ENCODE data around the gene PHF19.

PHF19 gene

GRCh38 chr9:120875643-120875953 is 1.4 kb downstream of the PHF19 start:
- Histone ChIP-seq H3K9me3 (ENCODE audit: control insufficient read depth, insufficient read depth, low read length) (no peaks in the 10 kb centered on the region; the same call in 1 of the 2 replicates), H3K36me3 (ENCODE audit: insufficient read depth, low read length) (peaks cover 7% of the 10 kb centered on the region; the same call in 1 of the 2 replicates), H3K9ac (ENCODE audit: low read depth, low read length) (peak overlapping the region; percentile 56), H3K4me1 (ENCODE audit: insufficient read depth, low read length) (peaks cover 52% of the 10 kb centered on the region)

- Histone ChIP-seq H3K9me3 (ENCODE audit: control insufficient read depth, insufficient read depth, low read length) (no peaks in the 10 kb centered on the region; the same call in 1 of the 2 replicates), H3K9ac (ENCODE audit: low read depth, low read length) (peak overlapping the region; percentile 56; the same call in 1 of the 2 replicates), H3K4me1 (ENCODE audit: insufficient read depth, low read length) (peaks cover 52% of the 10 kb centered on the region), H3K36me3 (ENCODE audit: insufficient read depth, low read length) (peaks cover 7% of the 10 kb centered on the region; the same call in 1 of the 2 replicates)
Measured at GRCh38 chr9:120875195-120875565, 1.8 kb downstream of the PHF19 start.

- H3K36me3 ChIP-seq (ENCODE audit: insufficient read depth, low read length) = peaks cover 7% of the 10 kb centered on the region; the same call in 1 of the 2 replicates
- no peaks in the 10 kb centered on the region; the same call in 1 of the 2 replicates for H3K9me3 ChIP-seq (ENCODE audit: control insufficient read depth, insufficient read depth, low read length)
- peaks cover 52% of the 10 kb centered on the region for H3K4me1 ChIP-seq (ENCODE audit: insufficient read depth, low read length)
- no peak overlapping the region for H3K9ac ChIP-seq (ENCODE audit: low read depth, low read length)
Measured at GRCh38 chr9:120874226-120875194, 2.5 kb downstream of the PHF19 start.

GRCh38 chr9:120873512-120873911 is 3.5 kb downstream of the PHF19 start:
- no peak overlapping the region for H3K9ac ChIP-seq (ENCODE audit: low read depth, low read length)
- H3K36me3 ChIP-seq (ENCODE audit: insufficient read depth, low read length) = peaks cover 7% of the 10 kb centered on the region; the same call in 1 of the 2 replicates
- peaks cover 45% of the 10 kb centered on the region for H3K4me1 ChIP-seq (ENCODE audit: insufficient read depth, low read length)
- H3K9me3 ChIP-seq (ENCODE audit: control insufficient read depth, insufficient read depth, low read length) = no peaks in the 10 kb centered on the region; the same call in 1 of the 2 replicates

- peaks cover 7% of the 10 kb centered on the region; the same call in 1 of the 2 replicates for H3K36me3 ChIP-seq (ENCODE audit: insufficient read depth, low read length)
- peaks cover 40% of the 10 kb centered on the region for H3K4me1 ChIP-seq (ENCODE audit: insufficient read depth, low read length)
- no peaks in the 10 kb centered on the region; the same call in 1 of the 2 replicates for H3K9me3 ChIP-seq (ENCODE audit: control insufficient read depth, insufficient read depth, low read length)
- no peak overlapping the region for H3K9ac ChIP-seq (ENCODE audit: low read depth, low read length)
Measured at GRCh38 chr9:120872791-120873502, 4.0 kb downstream of the PHF19 start.

GRCh38 chr9:120870206-120870605 is 6.8 kb downstream of the PHF19 start:
- peaks cover 11% of the 10 kb centered on the region for H3K36me3 ChIP-seq (ENCODE audit: insufficient read depth, low read length)
- H3K4me1 ChIP-seq (ENCODE audit: insufficient read depth, low read length) = peaks cover 29% of the 10 kb centered on the region
- H3K9ac ChIP-seq (ENCODE audit: low read depth, low read length) = no peak overlapping the region
- H3K9me3 ChIP-seq (ENCODE audit: control insufficient read depth, insufficient read depth, low read length) = no peaks in the 10 kb centered on the region

- Histone ChIP-seq H3K9me3 (ENCODE audit: control insufficient read depth, insufficient read depth, low read length) (no peaks in the 10 kb centered on the region), H3K4me1 (ENCODE audit: insufficient read depth, low read length) (peaks cover 24% of the 10 kb centered on the region), H3K9ac (ENCODE audit: low read depth, low read length) (no peak overlapping the region), H3K36me3 (ENCODE audit: insufficient read depth, low read length) (peaks cover 11% of the 10 kb centered on the region)
Measured at GRCh38 chr9:120869726-120870125, 7.3 kb downstream of the PHF19 start.

- Histone ChIP-seq H3K9me3 (ENCODE audit: control insufficient read depth, insufficient read depth, low read length) (no peaks in the 10 kb centered on the region), H3K9ac (ENCODE audit: low read depth, low read length) (peak overlapping the region; percentile 62; the same call in 1 of the 2 replicates), H3K4me1 (ENCODE audit: insufficient read depth, low read length) (peaks cover 20% of the 10 kb centered on the region), H3K36me3 (ENCODE audit: insufficient read depth, low read length) (peaks cover 11% of the 10 kb centered on the region)
Measured at GRCh38 chr9:120869360-120869687, 7.7 kb downstream of the PHF19 start.

GRCh38 chr9:120868676-120869359 is 8.2 kb downstream of the PHF19 start:
- Histone ChIP-seq H3K36me3 (ENCODE audit: insufficient read depth, low read length) (peaks cover 11% of the 10 kb centered on the region), H3K4me1 (ENCODE audit: insufficient read depth, low read length) (peaks cover 15% of the 10 kb centered on the region), H3K9ac (ENCODE audit: low read depth, low read length) (peak overlapping the region; percentile 62; the same call in 1 of the 2 replicates), H3K9me3 (ENCODE audit: control insufficient read depth, insufficient read depth, low read length) (no peaks in the 10 kb centered on the region)

GRCh38 chr9:120868339-120868675 is 8.7 kb downstream of the PHF19 start:
- H3K9ac ChIP-seq (ENCODE audit: low read depth, low read length) = peak overlapping the region; percentile 24; the same call in 1 of the 2 replicates
- H3K36me3 ChIP-seq (ENCODE audit: insufficient read depth, low read length) = peaks cover 11% of the 10 kb centered on the region
- no peaks in the 10 kb centered on the region for H3K9me3 ChIP-seq (ENCODE audit: control insufficient read depth, insufficient read depth, low read length)
- H3K4me1 ChIP-seq (ENCODE audit: insufficient read depth, low read length) = peaks cover 13% of the 10 kb centered on the region

GRCh38 chr9:120867676-120868338 is 9.2 kb downstream of the PHF19 start:
- Histone ChIP-seq H3K36me3 (ENCODE audit: insufficient read depth, low read length) (peaks cover 11% of the 10 kb centered on the region), H3K9me3 (ENCODE audit: control insufficient read depth, insufficient read depth, low read length) (no peaks in the 10 kb centered on the region), H3K9ac (ENCODE audit: low read depth, low read length) (no peak overlapping the region; the same call in 1 of the 2 replicates), H3K4me1 (ENCODE audit: insufficient read depth, low read length) (peaks cover 8% of the 10 kb centered on the region)

GRCh38 chr9:120866651-120867050 is 10.3 kb downstream of the PHF19 start:
- Histone ChIP-seq H3K9me3 (ENCODE audit: control insufficient read depth, insufficient read depth, low read length) (no peaks in the 10 kb centered on the region), H3K4me1 (ENCODE audit: insufficient read depth, low read length) (no peaks in the 10 kb centered on the region; the same call in 1 of the 2 replicates), H3K36me3 (ENCODE audit: insufficient read depth, low read length) (peaks cover 5% of the 10 kb centered on the region; the same call in 1 of the 2 replicates), H3K9ac (ENCODE audit: low read depth, low read length) (no peak overlapping the region)

GRCh38 chr9:120865809-120866208 is 11.2 kb downstream of the PHF19 start:
- Histone ChIP-seq H3K4me1 (ENCODE audit: insufficient read depth, low read length) (no peaks in the 10 kb centered on the region; the same call in 1 of the 2 replicates), H3K36me3 (ENCODE audit: insufficient read depth, low read length) (peaks cover 8% of the 10 kb centered on the region; the same call in 1 of the 2 replicates), H3K9ac (ENCODE audit: low read depth, low read length) (no peak overlapping the region), H3K9me3 (ENCODE audit: control insufficient read depth, insufficient read depth, low read length) (no peaks in the 10 kb centered on the region)

- no peak overlapping the region for H3K9ac ChIP-seq (ENCODE audit: low read depth, low read length)
- peaks cover 14% of the 10 kb centered on the region; the same call in 1 of the 2 replicates for H3K36me3 ChIP-seq (ENCODE audit: insufficient read depth, low read length)
- H3K9me3 ChIP-seq (ENCODE audit: control insufficient read depth, insufficient read depth, low read length) = no peaks in the 10 kb centered on the region
- H3K4me1 ChIP-seq (ENCODE audit: insufficient read depth, low read length) = no peaks in the 10 kb centered on the region; the same call in 1 of the 2 replicates
Measured at GRCh38 chr9:120865176-120865575, 11.8 kb downstream of the PHF19 start.
